Prostate gland (tissue), 2 donors: Measurements from ENCODE around the gene C17orf50.

Experiments
- CTCF ChIP-seq, 4 experiments: fragments of 200-600 bp in 2 of 4; fragments of 450-650 bp in 2 of 4; sonication (generic) in 2 of 4; IDR thresholded peaks; 1 replicate in 3 of 4; 2 replicates in 1 of 4; pipeline ENCODE4 v1.5.1; 2016 to 2019; ENCODE audit warnings: antibody characterized with exemption in 4 of 4, mild to moderate bottlenecking in 2 of 4, moderate library complexity in 2 of 4
- POLR2A ChIP-seq: fragments of 450-650 bp; IDR thresholded peaks from one replicate; pipeline ENCODE4 v1.6.1; 2016; ENCODE audit warnings: antibody characterized with exemption, mild to moderate bottlenecking

GRCh38 chr17:35725802-35726126 lies 34.9 kb upstream of the C17orf50 start:
- TF ChIP-seq CTCF (IDR thresholded peaks at IDR 0.05) (no peak), POLR2A (no peak)
